ENCODE measurements around the gene SLC35F2.

SLC35F2 gene

GRCh38 chr11:107743191-107743590, 115.4 kb downstream of the SLC35F2 start:
- H3K4me3 ChIP-seq (ENCODE audit: low read length) = no peak overlapping the region
- no peak for DNase-seq (ENCODE audit: low read depth, low spot score)
- H3K27ac ChIP-seq (ENCODE audit: low read length) = no peak overlapping the region
- no peaks in the 10 kb centered on the region for H3K9me3 ChIP-seq (ENCODE audit: control insufficient read depth, insufficient read depth, low read length)
- H3K4me1 ChIP-seq (ENCODE audit: control insufficient read depth, insufficient read depth, low read length) = no peaks in the 10 kb centered on the region; the same call in 1 of the 2 replicates
- H3K36me3 ChIP-seq (ENCODE audit: control insufficient read depth, insufficient read depth, low read length) = no peaks in the 10 kb centered on the region
- no peaks in the 10 kb centered on the region for H3K27me3 ChIP-seq (ENCODE audit: control insufficient read depth, insufficient read depth, low read length)
- WGBS (ENCODE audit: insufficient coverage, insufficient read length) = no CpG with 5 or more reads among the region's 3 CpGs

DNA sequence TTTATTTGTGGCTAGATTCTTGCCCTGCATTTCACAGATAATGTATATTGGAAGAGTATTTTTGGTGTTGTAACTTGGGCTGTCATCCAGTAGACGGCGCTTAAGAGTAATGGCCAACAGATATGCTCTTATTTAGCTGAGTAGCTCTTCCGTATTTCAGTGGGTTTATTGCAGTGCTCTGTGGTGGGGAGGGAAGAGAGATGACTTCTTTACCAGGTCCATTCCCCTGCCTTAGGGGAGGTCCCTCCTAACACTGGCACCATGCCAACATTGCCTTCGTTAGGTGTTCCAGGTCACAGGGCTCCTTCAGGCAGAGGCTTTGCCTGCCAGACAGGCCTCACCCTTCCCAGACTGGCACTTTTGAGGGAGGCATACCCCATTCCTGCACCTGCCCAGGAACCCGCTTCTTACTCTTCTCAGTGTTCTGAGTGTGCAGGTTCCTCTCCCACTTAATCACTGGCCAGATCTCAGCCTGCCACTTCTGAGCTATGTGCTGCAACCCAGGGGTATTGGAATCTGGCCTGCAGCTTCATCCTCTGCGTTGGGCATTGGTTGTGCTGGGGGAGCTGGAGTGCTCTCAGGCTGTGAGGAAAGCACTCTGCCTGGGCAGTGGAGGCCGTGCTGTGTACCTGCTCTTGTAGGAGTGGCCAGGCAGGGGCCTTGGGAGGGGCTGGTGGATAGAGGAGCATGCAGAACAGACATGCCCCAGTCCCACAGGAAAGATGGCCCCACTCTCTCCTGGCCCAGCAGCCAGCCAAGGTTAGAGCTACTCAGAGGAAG, 117.4 kb downstream of the SLC35F2 start:
- Histone ChIP-seq H3K4me1 (ENCODE audit: control insufficient read depth, insufficient read depth, low read length) (no peaks in the 10 kb centered on the region; the same call in 1 of the 2 replicates), H3K36me3 (ENCODE audit: control insufficient read depth, insufficient read depth, low read length) (no peaks in the 10 kb centered on the region), H3K9me3 (ENCODE audit: control insufficient read depth, insufficient read depth, low read length) (no peaks in the 10 kb centered on the region), H3K4me3 (ENCODE audit: low read length) (no peak overlapping the region), H3K27ac (ENCODE audit: low read length) (no peak overlapping the region), H3K27me3 (ENCODE audit: control insufficient read depth, insufficient read depth, low read length) (no peaks in the 10 kb centered on the region)
- peak; percentile 27 for DNase-seq (ENCODE audit: low read depth, low spot score)
- WGBS (ENCODE audit: insufficient coverage, insufficient read length) = no CpG with 5 or more reads among the region's 7 CpGs
